Stimulated activated CD4-positive, alpha-beta T cell treated with anti-CD3 and anti-CD28 coated beads, Interleukin-1b, Interleukin-23, amount 100 ng/mL, for 4 hours (primary cell): ENCODE results near the gene PPARA.
"Not testable (repeated sequence)": the region's sequence is repeated elsewhere in the genome, so short reads cannot be mapped to it uniquely, and the experiment has no call there.

Experiments used
- DNase-seq, 2 donors: peaks; one replicate each; pipeline ENCODE4 v3.0.0-alpha.2; 2020; ENCODE audit warnings: low read depth in 2 of 2

PPARA gene

DNA sequence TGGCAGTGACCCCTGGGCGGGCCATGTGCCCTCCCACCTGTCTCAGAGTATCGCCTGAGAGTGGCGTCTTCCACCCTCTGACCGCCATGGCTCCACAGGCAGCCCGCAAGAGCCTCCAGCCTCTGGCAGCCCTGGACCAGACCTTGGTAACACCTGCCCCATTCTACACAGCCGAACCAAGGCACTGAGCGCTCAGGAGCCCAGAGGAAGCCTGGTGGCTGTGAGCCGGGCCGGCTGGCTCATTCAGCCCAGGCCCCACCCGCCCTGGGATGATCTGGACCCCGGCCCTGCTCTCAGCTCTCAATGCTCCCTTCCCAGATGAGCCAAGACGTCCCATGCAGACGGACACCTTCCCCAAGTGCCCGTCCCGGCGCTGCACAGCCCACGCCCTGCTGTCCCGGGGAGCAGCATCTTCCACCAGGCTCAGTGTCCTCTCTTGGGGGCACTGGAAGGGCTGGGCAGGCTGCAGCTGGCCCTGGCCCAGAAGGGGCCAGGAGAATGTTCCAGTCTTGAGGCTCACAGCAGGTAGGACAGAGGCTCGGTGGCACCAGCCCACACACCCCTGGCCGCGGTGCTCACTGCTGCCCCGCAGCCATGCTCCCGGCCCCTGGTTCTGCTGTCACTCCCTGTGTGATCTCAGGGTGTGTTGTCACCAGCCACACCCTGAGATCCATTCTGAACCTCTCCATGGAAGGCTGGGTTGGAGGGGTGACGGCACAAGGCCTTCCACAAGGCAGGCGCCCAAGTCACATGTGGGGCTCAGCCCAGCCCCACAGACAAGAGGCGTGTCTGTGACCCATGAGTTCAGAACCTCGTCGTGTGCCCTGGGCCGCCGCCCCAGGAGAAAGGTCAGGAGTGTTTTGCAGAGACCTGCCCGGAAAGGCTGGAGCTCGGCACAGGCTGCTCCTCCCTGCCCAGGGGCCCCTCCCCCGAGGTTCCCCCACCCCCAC is 24.2 kb upstream of the PPARA start:
- DNase-seq = no peak

DNA sequence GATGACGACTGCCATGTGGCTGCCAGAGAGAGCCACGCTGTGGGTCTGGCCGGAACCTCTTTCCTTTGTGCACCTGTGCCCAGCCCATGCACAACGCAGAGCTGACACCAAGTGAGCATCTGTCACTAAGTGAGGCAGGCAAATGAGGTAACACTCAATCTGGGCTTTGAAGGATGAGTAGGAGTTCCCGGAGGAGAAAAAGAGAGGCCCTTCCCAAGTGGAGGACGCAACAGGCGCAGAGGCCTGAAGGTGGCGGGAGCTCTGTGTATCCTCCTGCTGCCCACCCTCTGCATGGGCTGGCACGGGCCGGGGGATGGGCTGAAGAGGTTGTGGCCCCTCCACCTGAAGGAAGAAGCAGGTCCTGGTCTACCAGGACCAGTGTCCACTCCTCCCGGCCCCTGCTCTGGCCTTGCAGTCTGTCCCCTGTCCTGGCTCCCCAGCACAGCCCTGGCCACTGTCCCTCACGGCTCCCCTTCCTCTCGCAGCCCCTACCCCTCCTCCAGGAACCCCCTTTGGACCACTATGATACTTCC is 23.4 kb upstream of the PPARA start:
- DNase-seq = no peak

DNA sequence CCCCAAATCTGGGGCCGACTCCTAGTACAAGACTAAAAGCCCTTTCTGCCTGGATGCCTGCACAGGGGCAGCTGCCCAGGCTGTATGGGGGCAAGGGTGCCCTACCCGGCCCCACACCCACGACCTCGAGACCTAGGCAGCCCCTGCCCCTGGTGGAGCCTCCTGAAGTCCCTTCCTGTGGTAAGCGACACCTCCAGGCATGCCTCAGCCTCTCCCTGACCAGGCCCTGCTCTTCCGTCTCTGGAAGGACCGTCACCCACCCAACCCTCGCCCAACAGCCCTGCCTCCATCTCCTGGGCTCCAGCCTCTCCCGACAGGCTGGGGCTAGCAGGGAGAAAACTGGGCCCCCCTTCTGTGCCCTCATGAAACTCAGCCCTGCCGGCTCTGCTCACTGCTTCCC is 22.8 kb upstream of the PPARA start:
- no peak for DNase-seq

DNA sequence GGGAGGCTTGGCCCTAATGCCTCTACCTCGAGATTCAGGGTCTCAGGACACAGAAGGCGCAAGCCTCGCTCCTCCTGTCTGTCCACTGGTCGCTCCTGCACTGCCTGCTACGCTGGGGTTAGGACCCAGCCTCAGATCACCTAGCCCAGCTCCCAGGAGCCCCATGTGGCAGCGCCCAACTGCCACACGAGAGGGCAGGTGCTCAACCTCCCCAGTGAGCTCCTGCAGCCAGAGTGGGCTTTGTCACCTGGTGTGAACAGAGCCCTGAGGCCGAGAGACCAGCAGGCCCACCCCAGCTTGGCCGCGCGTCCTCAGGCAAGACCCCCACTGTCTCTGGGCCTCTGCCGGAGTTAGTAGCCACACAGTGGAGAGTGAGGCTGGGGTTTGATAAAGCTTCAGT is 21.7 kb upstream of the PPARA start:
- DNase-seq = no peak

DNA sequence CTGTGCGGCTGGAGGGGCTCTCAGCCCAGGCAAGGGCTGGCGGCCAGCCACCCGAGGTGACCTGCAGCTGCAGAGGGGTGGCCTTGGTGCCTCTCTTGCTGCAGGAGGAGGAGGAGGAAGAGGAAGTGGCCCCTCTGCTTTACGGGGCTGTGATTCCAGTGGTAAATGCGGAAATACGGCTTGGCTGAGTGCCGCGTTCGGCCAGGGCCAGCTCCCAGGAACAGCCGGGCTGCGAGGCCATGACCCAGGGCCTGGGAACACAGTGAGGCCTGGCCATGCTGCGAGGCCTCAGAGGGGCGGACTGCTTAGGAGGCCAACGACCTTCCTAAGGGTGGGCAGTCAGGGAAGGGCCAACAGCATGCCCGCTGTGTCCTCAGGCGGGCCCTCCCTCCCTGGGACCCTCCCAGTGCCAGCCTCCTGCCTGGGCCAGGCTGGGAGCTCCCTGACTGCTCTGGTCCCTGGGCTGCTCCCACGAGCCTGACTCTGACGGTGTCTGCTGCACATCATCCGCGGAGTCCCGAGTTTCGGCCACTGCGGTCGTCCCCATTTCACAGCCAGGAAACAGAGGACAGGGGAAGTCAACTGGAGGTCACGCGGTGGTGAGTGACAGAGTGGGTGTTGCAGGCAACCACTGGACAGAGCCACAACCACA is 20.8 kb upstream of the PPARA start:
- no peak for DNase-seq

DNA sequence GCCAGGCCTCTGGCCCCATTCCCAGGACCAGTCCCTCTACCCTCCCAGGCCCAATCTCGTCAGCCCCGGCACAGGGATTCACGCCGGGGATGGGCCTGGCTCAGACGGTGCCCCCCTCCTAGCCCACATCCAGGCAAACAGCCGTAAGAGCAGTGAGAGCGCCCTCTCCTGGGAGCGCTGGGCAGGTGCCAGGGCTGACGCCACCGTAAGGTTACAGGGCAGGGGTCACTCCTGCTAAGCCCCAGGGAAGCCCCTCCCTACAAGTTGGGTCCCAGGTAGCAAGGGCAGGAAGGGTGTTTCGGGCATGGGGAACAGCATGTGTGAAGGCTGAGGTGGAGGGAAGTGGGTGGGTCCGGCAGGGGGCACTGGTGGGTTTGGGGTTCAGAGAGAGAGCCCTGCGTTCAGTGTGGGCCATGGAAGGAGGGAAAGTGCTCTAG is 19.2 kb upstream of the PPARA start:
- DNase-seq = no peak

DNA sequence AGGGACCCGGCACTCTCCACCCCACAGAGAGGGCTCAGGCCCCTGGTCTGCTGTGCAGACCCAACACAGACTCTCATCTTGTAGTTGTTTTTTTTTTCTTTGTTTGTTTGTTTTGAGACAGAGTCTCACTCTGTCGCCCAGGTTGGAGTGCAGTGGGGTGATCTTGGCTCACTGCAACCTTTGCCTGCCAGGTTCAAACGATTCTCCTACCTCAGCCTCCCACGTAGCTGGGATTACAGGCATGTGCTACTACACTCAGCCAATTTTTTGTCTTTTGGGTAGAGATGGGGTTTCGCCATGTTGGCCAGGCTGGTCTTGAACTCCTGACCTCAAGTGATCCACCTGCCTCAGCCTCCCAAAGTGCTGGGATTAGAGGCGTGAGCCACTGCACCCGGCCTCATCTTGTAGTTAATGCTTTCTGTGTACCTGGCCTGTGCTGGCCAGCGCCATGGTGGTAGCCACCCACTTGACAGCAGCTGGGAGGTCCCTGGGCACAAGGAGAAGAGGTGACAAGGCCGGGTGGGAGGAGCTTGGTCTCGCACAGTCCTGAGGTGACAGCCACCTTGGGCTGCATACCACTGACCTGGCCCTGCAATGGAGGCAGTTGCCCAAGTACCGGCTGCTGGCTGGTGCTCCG is 18.0 kb upstream of the PPARA start:
- not testable (repeated sequence) for DNase-seq

DNA sequence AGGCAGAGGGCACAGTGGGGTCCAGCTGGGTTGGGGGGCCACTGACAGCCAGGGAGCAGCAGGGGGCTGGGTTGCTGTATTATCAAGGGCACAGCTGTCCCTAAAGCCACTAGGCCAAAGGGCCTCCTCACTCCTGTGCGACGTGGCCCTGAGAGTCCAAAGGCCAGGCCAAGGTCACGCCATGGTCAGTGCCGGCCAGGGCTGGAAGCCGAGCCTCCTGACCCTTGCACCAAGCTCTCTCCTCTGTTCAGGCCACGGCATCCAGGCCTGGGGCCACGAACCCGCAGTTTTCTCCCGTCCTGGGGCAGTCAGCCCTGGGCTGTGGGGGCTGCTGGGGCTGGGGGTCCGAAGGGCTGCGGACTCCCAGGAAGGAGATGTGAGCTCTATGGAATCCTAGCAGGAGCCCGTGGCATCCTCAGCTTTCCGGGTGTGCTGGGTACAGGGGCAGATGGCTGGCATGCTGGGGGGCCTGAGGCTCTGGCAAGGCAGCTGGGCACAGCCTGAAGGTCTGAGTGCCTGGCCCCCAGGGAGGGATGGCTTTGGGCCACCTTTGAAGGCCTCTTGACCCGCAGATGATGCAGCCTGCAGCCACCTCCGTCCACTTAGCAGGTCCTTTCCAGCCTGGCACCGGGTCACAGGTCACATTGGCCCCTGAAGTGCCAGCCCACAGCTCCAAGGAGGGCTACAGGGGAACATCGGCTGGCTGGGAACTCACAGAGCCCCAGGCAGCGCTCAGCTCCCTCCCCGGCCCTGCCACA is 17.3 kb upstream of the PPARA start:
- no peak for DNase-seq

DNA sequence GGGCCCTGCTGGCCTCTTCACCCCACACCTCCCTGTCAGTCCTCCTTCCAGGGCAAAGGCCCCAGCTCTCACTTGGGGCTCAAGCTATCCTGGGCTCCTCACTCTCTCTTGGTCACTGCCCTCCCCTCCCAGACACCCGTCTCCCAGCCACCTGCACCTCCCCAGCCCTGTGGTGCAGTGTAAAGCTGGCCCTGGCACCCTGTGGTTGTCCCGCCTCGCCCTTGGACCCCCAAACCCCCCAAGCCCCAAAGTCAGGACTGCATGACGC is 16.8 kb upstream of the PPARA start:
- no peak for DNase-seq

DNA sequence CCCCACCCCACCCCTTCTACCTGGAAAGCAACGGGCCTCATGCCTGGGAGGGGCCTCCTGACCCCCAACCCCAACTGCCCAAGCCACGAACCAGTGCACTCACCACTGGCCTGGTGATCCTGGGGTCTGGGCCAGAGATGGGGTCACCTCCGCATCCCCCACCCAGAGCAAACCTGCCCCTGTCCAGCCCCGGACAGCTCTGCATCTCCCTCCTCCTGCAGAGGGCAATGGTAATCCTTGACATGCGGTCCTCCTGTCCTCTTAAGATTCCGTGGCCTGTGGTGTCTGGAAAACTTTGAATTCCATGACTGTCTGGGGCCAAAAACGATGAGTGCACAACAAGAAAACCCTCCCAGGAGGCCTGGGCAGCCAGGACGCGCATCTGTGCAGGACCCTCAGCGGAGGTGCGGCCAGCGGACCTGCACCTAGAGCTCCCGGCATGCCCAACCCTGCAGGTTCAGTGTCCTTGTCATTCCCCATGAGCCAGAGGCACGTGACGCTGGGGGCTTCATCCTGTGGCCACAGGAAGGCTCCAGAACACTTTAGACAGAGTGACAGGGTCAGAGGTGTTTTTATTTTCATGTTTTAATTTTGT is 16.1 kb upstream of the PPARA start:
- DNase-seq = no peak

DNA sequence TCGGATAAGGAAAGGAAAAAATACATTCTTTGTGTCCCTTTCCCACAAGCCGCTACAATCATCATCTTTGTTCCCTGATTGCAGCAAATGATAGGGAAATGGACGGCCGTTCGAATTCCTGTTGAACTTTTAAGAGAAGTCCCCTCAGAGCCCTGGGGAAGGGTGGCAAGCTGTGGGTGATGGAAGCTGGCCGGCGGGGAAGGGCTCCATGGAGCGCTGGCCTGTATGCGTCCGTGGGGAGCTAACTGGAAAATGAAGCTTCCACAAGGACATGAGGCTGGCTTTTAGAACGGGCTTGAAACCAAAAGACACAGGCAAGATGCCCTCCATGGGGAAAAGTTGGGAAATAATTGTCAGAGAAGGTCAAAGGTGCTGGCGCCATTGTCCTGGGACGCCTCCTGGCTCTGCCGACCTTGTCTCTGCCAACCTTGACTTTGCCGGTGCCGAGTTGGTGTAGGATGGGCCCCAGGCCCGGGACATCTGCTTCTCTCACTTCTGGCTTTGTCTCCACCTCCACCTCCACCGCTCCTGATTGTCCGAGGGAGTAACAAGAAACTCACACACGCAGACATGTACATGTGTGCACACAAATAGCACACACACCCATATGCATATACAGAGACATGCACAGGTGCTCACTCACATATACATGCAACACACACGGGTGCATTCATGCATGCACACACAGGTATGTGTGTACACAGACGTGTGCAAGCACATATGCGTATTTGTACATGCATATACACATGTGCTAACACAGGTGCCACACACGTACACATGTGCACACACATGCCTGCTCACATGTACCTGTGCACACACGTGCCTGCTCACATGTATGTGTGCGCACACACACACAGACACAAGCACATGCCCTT is 14.5 kb upstream of the PPARA start:
- DNase-seq = no peak

DNA sequence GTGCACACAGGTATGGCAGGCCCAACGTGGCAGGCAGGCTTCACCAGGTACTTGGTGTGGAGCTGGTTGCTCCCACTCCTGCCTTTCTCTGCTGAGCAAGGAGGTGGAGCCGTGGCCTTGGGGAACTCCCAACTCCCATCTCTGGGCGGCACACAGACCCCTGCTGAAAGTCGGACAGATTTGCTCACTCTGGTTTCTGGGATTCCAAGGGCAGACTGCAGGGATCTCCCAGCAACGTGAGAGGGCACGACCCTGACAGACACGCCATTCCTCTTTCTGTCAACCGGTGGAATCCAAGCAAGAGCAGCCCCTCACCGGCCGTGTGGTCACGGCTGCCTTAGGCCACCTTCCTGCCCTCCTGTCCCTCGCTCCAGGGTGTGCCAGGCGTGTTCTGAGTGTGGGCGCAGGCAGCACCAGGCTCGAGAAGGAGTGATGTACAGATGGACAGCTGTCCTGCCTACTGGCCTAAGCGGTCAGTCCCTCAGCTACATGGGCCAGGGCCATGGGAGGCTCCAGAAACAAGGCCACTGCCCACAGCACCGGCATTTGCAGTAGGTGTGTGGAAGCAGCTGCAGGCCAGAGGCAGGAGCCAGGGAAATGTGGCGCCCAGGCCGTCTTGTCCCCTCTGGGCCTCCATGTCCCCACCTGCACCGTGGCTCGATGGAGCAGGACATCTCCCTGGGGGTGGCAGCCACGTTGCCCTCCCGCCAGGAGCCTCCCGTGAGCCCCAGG is 13.7 kb upstream of the PPARA start:
- DNase-seq = no peak

DNA sequence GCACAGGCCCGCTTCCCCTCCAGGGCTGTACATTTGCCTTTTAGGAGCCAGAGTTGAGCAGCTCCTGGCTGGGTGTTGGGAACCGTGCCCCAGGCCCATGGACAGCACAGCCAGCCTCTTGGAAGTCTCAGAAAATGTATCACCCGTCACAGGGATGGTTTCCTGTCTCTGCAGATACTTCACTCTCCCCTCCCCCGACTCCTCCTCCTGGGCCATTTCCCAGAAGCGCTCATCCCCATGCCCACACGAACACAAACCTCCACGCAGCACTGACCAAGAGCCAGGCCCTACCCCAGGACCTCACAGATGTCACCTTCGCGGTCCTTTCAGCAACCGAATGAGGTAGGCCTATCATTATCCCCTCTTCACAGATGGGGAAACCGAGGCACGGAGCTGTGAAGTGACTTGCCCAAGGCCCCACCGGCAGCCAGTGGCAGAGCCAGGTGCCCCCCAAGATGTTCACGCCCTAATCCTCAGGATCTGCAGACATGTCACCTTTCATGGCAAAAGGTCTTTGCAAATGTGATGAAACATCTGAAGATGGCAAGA is 13.0 kb upstream of the PPARA start:
- no peak for DNase-seq

DNA sequence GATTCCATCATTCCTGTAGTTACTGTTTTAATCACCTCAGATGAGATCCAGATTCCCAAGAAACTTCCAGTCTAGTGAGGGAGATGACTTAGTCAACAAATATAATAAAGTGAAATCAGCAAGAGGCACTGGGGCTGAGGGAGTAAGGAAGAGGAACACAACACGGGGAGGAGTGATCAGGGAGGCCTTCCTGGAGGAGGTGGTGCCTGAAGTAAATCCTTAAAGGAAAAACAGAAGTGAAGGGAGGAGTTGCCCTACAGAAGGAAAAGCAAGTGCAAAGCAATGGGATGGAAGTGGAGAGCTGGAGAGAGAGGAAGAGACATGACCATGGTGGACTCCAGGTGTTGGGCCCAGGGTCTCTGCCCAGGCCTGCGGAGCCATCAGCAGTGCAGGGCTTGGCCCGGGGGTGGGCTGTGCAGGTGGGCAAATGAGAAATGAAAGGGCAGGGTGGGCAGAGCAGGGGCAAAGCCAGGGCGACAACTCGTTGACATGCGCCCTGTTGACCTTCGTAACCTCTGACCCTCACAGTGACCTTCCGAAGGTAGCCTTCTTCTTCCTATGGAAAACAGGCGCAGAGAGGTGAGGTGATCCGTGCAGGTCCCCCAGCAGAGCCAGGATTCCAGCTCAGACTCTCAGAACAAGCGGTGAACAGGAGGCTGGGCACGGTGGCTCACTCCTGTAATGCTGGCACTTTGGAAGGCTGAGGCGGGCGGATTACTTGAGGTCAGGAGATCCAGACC is 12.1 kb upstream of the PPARA start:
- no peak for DNase-seq

DNA sequence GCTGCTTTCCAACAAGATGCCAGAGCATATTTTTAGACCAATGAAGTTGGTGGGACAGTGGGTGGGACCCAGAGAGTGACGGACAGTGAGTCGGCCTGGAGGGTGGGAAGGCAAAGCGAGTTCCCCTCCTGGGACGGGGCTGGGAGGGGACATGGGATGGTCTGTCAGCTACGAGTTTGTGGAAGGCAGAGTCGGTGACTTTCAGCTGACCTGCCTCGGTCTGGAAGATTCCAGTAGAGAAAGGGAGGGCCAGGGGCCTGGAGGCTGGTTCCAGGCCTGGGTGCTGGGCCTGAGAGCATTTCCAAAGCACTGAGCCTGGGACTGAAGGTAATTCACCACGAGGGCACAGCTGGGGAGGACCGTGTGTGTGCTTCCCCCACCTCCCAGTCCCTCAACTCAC is 10.9 kb upstream of the PPARA start:
- not testable (repeated sequence) for DNase-seq

DNA sequence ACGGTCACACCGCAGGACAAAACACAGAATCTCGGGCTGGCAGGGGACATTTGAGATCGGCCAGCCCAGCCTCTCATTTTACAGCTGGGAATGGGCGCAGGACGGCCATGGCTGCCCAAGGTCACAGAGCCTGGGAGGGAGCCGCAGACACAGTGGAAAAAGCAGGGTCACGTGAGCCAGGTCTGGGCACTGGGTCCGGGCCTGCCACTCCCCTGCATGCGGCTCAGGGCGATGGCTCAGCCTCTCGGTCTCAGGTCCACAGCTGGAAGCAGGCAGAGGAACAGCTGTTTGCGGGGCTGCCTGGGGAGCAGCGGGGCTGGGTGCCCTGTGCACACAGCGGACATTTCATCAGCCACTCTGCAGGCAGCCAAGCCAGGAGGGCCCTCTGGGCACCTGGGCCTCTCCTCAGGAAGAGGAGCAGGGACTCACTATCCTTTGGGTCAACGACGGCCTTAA is 10.4 kb upstream of the PPARA start:
- no peak for DNase-seq

DNA sequence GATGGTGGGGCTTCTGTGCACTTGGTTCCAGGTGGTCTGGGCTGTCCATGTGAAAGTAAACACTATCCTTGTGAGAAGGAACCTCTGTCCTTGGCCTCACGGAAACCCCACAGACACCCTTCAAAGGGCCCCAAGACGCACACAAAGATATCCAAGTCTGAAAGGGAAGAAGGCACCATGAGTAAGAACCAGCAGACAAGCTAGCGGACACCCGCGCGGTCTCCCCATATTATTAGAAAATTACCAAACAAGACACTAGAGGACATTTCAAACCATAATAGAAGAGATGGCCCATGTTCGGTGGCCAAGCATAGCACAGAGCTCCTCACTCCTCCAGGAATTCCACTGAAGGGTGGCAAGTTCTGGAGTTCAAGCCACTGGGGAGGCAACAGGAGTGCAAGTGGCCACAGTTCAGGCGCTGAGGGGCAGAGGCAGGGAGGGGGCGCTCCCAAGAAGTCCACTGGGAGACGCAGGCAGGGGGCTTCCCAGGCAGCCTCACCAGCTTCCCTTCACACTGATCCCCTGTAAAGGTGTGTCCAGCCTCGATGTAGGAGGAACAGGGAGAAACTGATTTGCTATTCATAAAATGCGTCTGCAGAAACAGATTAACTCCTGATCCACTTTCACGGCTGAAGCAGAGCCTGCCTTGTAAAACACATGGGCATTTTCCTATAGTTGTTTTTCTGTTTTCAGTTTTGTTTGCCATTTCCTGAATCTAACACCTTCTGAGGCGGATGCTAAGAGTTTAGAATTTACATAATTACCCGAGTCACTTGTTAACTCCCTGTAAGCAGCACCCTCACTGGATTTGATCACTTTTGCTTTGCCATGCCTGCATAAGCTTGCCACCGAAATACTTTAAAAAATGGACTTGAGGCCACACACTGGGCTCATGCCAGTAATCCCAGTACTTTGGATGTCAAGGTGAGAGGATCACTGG is 9.1 kb upstream of the PPARA start:
- no peak for DNase-seq
